Subcutaneous adipose tissue (tissue), 4 donors: ENCODE results near the gene THSD7A. TPM values are rescaled to one million over a fixed set of nuclear protein-coding genes. Genes with fewer than 3 reads are reported as not detected.

Experiments
- CTCF ChIP-seq: fragments of 450-650 bp; IDR thresholded peaks from one replicate; pipeline ENCODE4 v1.5.1; 2016; ENCODE audit warnings: low read depth, mild to moderate bottlenecking, control low read depth, antibody characterized with exemption, moderate library complexity
- total RNA-seq, 4 donors: library from RNA; depleted of rRNA; stranded (reverse); fragments of >200 nt; gene quantifications; one replicate each; pipeline ENCODE4 v1.1.0, GENCODE V29; 2016

Gene THSD7A
- total RNA-seq, 4 donors from 2014 or later, result 2.0 to 11.1 (median 7.4) TPM

GRCh38 chr7:11341285-11341944 is 490.6 kb downstream of the THSD7A start:
- no peak for TF ChIP-seq CTCF

GRCh38 chr7:11336432-11336831 is 495.6 kb downstream of the THSD7A start:
- TF ChIP-seq CTCF, result no peak

- no peak for TF ChIP-seq CTCF
Observed at GRCh38 chr7:11335947-11336346, 496.1 kb downstream of the THSD7A start.

- no peak for TF ChIP-seq CTCF
Observed at GRCh38 chr7:11332865-11333228, 499.2 kb downstream of the THSD7A start.

- TF ChIP-seq CTCF, result no peak
Observed at GRCh38 chr7:11332186-11332864, 499.7 kb downstream of the THSD7A start.

- TF ChIP-seq CTCF, result no peak
Observed at GRCh38 chr7:11331128-11332102, 500.6 kb downstream of the THSD7A start.

GRCh38 chr7:11330717-11331116 is 501.3 kb downstream of the THSD7A start:
- TF ChIP-seq CTCF, result no peak
